HEK293 (cell line): ENCODE data around the gene CHRNA10.

Experiments
- CTCF ChIP-seq: fragments of 450-650 bp; formaldehyde crosslinking; IDR thresholded peaks from 2 replicates; pipeline ENCODE4 v1.5.1; 2016; ENCODE audit warnings: missing biosample characterization, missing genetic modification characterization
- KLF10 ChIP-seq: fragments of 450-650 bp; IDR thresholded peaks from 2 replicates; pipeline ENCODE4 v1.5.1; 2018; ENCODE audit warnings: missing biosample characterization, mild to moderate bottlenecking, missing genetic modification characterization
- SALL2 ChIP-seq: fragments of 450-650 bp; formaldehyde crosslinking; IDR thresholded peaks from 2 replicates; pipeline ENCODE4 v1.5.0; 2017; ENCODE audit warnings: missing biosample characterization, mild to moderate bottlenecking, missing genetic modification characterization, borderline replicate concordance
- ZBTB11 ChIP-seq: fragments of 450-650 bp; formaldehyde crosslinking; conservative IDR thresholded peaks from 2 replicates; pipeline ENCODE4 v1.5.1; 2016; ENCODE audit warnings: low read depth, missing biosample characterization, missing genetic modification characterization
- ZIC2 ChIP-seq: fragments of 450-650 bp; formaldehyde crosslinking; IDR thresholded peaks from 2 replicates; pipeline ENCODE4 v1.5.1; 2016; ENCODE audit warnings: missing biosample characterization, missing genetic modification characterization
- ZNF112 ChIP-seq: fragments of 450-650 bp; formaldehyde crosslinking; IDR thresholded peaks from 2 replicates; pipeline ENCODE4 v1.5.0; 2017; ENCODE audit warnings: missing biosample characterization, missing genetic modification characterization
- ZNF610 ChIP-seq: fragments of 450-650 bp; formaldehyde crosslinking; IDR thresholded peaks from 2 replicates; pipeline ENCODE4 v1.5.1; 2016; ENCODE audit warnings: missing biosample characterization, missing genetic modification characterization, borderline replicate concordance
- TF ChIP-seq, protein P1 (sequence below): fragments of 450-650 bp; IDR thresholded peaks from 2 replicates; pipeline ENCODE4 v1.5.1; 2018; ENCODE audit warnings: missing biosample characterization, missing genetic modification characterization

GRCh38 chr11:3626250-3626960, 44.8 kb downstream of the CHRNA10 start:
- TF ChIP-seq CTCF (tag by site-specific recombination) (no peak), ZIC2 (tag by site-specific recombination) (no peak), SALL2 (tag by site-specific recombination) (no peak), ZBTB11 (tag by site-specific recombination) (no peak), ZNF610 (tag by site-specific recombination) (no peak), ZNF112 (no peak), KLF10 (no peak)
- TF ChIP-seq, protein P1, sequence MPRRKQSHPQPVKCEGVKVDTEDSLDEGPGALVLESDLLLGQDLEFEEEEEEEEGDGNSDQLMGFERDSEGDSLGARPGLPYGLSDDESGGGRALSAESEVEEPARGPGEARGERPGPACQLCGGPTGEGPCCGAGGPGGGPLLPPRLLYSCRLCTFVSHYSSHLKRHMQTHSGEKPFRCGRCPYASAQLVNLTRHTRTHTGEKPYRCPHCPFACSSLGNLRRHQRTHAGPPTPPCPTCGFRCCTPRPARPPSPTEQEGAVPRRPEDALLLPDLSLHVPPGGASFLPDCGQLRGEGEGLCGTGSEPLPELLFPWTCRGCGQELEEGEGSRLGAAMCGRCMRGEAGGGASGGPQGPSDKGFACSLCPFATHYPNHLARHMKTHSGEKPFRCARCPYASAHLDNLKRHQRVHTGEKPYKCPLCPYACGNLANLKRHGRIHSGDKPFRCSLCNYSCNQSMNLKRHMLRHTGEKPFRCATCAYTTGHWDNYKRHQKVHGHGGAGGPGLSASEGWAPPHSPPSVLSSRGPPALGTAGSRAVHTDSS = no peak
